EL (cell line): ENCODE measurements around the gene PBX1.
"Not testable (repeated sequence)": the region's sequence is repeated elsewhere in the genome, so short reads cannot be mapped to it uniquely, and the experiment has no call there.

Source experiments
- DNase-seq: peaks from one replicate; pipeline ENCODE4 v3.0.0-alpha.2; 2016

The PBX1 gene

GRCh38 chr1:164590592-164590991, 31.6 kb downstream of the PBX1 start:
- DNase-seq, result no peak

DNA sequence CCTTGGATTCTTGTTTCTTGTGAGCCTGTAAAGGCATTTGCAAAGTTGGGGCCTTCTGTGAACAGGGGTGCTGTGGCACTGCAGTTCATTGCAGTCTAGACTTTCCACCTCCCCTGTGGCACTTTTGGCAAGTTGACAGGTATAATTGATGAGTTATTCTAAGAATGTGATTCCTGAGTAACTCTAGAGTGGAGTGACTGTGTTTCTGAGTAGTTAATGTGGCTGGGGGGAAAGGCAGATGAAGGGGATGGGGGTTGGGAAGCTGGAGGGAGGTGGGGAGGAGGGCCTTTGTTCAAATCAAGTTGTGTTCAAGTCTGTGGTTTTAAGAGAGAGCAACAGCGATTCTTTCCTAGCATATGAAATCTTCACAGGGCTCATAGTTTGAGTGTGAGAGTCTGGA, 32.9 kb downstream of the PBX1 start:
- peak; percentile 65 for DNase-seq

DNA sequence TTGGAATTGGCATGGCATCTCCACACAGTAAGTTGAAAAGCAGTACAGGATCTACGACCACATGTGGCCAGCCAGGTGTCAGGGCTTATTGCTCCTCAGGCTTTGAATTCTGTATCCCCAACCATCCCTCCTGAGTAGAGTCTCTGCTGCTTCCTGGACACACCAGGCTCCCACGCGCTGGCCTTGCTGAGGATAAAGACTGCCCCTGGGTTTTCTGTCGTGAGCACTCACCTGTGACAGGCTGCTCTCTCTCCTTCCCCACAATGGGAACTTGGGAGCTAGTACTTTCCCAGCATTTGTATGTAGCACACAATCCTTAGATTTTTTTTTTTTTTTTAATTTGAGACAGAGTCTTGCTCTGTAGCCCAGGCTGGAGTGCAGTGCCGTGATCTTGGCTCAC, 33.6 kb downstream of the PBX1 start:
- DNase-seq, result no peak

DNA sequence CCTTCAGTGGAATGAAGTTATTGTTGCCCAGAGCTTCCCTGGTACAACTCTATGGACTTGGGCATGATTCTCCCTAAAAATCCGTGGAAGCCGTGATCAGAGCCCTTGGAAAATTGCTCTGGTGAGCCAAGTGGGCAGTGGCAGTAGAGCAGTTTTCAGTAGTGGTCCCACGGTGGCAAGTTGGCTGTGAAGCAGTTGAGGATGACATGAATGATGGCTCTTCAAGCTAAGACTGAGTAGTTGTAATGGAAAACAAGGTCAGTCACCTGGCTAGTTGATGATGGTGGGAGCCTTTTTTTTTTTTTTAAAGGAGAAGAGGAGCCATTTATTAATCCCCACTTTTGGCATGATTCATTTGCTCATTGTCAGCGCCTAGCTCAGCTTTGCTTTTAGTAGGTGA, 36.2 kb downstream of the PBX1 start:
- no peak for DNase-seq

- no peak for DNase-seq
Measured at GRCh38 chr1:164596172-164596571, 37.2 kb downstream of the PBX1 start.

GRCh38 chr1:164598719-164599118, 39.7 kb downstream of the PBX1 start:
- no peak for DNase-seq

- DNase-seq, result no peak
Measured at GRCh38 chr1:164599272-164599671, 40.3 kb downstream of the PBX1 start.

DNA sequence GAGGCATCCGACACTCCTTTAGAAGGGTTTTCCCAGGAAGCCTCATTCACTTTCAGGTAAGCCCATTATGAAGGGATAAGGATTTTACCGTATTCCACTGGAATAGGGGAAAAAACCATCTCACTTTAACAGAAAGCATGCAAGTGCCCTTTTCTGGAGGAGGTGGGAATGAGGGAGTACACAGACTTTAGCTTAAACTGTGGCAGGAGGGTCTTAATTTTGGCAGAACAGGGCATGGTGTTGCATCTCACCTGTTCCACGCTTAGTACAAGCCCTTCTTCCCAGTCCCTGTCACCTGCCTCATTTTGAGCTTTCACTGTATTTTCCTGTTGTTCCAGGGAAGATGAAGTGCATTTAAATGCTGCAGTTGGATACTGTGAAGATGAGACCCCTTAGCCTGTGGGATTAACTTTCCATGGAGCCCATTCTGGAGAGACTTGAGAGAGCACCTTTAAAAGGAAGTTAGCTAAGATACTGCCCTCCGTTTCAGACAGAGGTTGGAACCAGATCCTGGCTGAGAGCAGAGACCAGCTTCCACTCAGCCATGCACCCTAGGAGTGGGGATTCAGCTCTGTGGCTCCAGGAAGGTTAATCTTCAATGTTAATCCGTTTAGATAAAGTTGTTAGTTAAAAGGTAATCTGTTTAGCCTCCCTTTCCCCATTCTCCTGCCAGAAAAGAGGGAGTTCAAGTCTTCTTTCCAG, 42.6 kb downstream of the PBX1 start:
- no peak for DNase-seq

- DNase-seq, result no peak
Measured at GRCh38 chr1:164602101-164602422, 43.1 kb downstream of the PBX1 start.

- DNase-seq, result peak; percentile 63
Measured at GRCh38 chr1:164602480-164603093, 43.6 kb downstream of the PBX1 start.

DNA sequence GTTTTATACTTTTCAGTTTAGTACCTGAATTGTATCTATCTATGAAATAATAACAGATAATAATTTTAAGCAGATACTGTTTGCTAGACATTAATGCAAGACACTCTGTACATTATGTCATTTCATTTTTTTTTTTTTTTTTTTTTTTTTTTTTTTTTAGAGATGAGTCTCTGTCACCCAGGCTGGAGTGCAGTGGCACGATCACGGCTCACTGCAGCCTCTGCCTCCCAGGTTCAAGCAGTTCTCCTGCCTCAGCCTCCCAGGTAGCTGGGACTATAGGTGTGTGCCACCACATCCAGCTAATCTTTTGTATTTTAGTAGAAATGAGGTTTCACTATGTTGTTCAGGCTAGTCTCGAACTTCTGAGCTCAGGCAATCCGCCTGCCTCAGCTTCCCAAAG, 44.8 kb downstream of the PBX1 start:
- not testable (repeated sequence) for DNase-seq

DNA sequence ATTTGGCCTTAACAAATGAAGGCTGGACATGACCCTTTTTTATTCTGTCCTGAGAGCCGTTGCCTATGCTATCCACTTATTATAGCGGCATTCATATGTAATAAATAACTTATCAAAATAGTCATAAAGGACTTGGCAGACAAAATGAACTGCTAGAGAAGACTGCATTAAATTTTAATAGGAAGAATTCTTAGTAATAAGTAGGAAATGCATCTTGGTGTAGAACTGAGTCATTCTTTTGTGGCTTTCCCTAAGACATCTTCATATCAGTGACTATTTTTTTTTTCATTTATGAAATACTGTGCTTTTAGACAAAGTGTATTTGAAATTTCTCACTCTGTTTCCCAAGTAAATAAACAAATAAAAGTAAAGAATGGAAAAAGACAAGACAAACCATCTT, 45.6 kb downstream of the PBX1 start:
- peak; percentile 67 for DNase-seq

DNA sequence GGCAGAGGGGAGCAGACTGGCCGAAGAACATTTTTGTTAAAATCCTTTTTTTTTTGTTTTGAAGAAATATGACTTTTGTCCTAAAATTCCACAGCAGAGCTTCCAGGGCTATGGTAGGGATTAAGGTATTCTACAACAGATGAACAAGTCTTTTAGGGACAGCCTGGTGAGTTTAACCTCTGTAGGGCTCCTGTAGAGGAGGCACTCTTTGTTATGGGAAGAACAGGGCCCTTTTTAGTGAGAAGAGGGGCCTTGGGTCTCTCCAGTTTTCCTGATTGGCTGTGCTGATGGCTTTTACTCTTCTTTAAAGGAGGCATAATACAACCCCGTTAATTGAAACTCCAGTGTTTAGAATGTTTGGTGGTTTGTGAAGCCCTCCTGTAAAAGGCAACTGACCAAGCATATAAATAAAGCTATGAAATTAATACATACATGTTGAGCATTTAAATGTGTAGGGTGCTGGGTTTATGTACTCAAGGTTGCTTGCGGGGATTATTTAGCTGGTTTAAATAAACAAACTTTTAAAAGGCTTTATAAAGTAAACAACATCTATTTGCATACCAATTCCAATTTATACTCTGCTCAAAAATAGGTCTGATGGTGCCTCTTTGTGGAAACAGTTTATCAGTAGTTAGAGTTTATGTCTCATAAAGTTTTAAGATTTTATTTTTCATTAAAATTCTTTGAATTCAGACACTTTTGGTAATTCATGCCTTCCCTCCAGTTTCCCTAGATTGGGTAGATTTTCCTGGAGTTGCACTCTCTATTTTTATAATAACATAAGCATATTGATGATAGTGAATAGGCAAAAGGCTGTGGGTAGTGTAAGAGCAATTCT, 46.5 kb downstream of the PBX1 start:
- no peak for DNase-seq

- DNase-seq, result no peak
Measured at GRCh38 chr1:164607351-164607750, 48.4 kb downstream of the PBX1 start.

DNA sequence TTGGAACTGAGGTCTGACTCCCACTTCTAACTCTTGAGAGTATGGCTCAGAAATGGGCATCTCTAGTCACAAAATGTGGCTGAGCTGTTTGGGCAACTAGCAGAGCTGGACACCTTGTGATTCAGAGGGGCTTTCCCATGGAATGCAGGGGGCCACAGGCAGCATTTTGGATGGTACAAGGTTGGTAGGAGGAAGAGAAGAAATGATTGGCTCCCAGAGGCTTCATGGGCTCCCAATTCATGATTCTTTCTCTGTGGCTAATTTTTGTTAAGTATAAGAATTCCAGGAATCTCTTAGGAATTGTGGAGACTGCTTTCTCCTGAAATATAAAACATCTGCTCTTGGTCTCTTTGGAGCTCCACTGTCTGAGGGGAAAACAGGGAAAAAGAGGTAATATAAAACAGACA, 49.7 kb downstream of the PBX1 start:
- DNase-seq, result peak; percentile 75

DNA sequence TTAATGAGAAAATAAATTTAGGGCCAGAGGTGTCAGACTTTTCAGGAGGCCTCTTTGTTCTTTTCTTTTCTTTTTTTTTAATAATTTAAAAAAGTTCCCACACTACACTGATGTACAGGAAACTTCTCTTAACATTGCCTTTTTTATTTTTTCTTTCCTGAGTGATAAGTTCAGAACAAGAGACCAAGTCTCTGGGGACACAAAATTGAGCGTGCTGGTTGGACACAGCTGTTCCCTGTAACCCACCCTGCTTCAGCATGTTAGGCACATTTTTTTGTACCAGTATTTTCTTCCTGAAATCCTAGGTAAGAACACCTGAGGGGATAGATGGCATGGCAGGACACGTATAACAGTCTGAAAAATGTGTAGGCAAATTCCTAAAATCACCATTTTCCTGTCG, 50.1 kb downstream of the PBX1 start:
- no peak for DNase-seq

- no peak for DNase-seq
Measured at GRCh38 chr1:164610538-164611222, 51.7 kb downstream of the PBX1 start.

- DNase-seq, result peak; percentile 84
Measured at GRCh38 chr1:164611754-164612642, 53.0 kb downstream of the PBX1 start.

DNA sequence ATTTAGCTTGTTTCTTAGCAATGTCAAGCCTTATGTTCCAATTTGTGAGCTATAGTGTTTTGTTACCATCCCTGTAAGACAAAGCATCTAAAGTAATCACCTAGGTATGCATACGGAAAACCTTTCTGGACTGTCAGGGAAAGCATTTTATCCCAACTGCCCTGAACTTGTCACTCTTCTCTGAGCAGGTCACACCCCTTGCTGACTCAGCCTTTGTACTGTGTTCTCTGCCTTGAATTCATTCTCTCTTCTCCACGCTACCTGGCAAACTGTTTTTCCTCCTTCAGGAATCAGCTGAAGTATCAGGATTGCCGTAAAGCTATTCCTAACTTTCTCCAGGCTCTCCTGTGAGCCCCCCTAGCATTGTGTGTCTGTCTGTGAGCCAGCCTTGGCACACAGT, 54.2 kb downstream of the PBX1 start:
- DNase-seq, result no peak

- no peak for DNase-seq
Measured at GRCh38 chr1:164614316-164614715, 55.3 kb downstream of the PBX1 start.

DNA sequence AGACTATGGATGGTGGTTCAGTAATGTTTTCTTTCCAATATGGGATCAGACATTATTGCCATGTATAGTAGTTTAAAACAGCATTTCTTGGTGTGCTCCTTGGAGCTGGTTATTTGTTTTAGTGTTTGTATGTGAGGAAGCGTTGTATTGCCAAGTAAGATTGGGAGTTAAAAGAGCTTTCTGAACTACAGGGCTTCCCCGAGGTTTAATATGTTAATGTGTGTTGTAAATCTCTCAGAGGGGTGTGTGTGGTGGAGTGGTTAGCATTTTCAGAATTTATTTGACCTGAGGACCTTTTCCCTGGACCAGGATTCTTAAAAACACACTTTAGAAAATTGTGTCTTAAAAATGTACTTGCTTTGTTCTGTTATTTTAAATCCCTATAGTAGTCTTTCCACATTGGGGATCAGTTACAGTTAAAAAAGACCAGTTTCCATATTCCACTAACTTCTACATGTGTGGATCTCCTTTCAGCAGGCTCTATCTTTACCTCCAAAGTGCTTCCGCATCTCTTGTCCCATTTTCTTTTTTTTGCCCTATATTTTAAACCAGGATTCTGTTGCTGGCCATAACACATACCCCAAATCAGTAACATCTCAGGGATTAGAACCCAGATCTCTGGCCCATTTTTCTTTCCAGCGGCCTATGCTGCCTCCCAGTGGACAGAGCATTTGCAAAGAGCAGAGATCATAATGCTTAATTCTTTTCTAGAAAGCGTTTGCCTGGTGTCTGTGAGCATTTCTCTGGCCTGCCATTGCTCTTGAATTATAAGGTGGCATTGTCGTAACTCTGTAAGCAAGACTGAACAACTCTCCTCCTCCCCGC, 58.6 kb downstream of the PBX1 start:
- peak; percentile 33 for DNase-seq

DNA sequence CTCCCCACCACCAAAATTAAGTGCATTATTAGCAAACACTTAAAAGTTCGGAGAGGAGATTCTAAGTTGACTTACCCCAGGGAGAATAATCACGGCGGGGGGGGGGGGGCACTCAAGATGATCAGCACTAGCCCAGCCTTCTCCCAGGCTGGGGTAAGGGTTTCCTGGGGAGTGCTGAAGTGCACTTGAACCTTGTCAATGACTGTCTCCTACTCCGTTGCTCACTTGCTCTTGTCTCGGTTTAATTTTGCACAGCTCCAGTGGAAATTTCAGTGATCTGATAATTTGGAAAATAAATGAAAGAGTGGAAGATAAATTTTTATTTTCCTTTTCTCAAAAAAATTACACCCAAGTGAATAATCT, 59.2 kb downstream of the PBX1 start:
- DNase-seq, result no peak
